SHP77 (cell line): ENCODE results near the gene CISD3.
A peak's percentile ranks its signal among the peaks of the same experiment; 100 is the strongest.
"Not testable (repeated sequence)": the region's sequence is repeated elsewhere in the genome, so short reads cannot be mapped to it uniquely, and the experiment has no call there.

Experiments
- DNase-seq, 2 experiments: peaks; one replicate each; lab custom pipeline; 2025; lab: John Stamatoyannopoulos, UW

CISD3 gene

GRCh38 chr17:38707678-38708351, 22.3 kb upstream of the CISD3 start:
- DNase-seq = no peak

- DNase-seq = no peak
These were observed 20.9 kb upstream of the CISD3 start for GRCh38 chr17:38709104-38709820.

- DNase-seq = no peak
These were observed 20.1 kb upstream of the CISD3 start for GRCh38 chr17:38709864-38710603.

- DNase-seq = no peak
These were observed 19.6 kb upstream of the CISD3 start for GRCh38 chr17:38710604-38710962.

GRCh38 chr17:38710985-38711384, 19.2 kb upstream of the CISD3 start:
- DNase-seq = no peak

- no peak for DNase-seq
These were observed 18.2 kb upstream of the CISD3 start for GRCh38 chr17:38711792-38712571.

- no peak for DNase-seq
These were observed 17.5 kb upstream of the CISD3 start for GRCh38 chr17:38712593-38712992.

GRCh38 chr17:38713456-38714075, 16.6 kb upstream of the CISD3 start:
- no peak for DNase-seq

GRCh38 chr17:38715216-38715943, 14.8 kb upstream of the CISD3 start:
- DNase-seq = no peak

- no peak for DNase-seq
These were observed 13.7 kb upstream of the CISD3 start for GRCh38 chr17:38716368-38717005.

- no peak for DNase-seq
These were observed 12.9 kb upstream of the CISD3 start for GRCh38 chr17:38717139-38717745.

GRCh38 chr17:38719289-38719942, 10.7 kb upstream of the CISD3 start:
- DNase-seq = no peak

- DNase-seq = no peak
These were observed 10.0 kb upstream of the CISD3 start for GRCh38 chr17:38719943-38720641.

GRCh38 chr17:38720941-38721340, 9.2 kb upstream of the CISD3 start:
- DNase-seq = no peak

GRCh38 chr17:38721802-38722201, 8.3 kb upstream of the CISD3 start:
- DNase-seq = no peak

GRCh38 chr17:38724337-38724988, 5.7 kb upstream of the CISD3 start:
- peak; percentile 80 to 83 for DNase-seq

- peak; percentile 54 to 68 for DNase-seq
These were observed 5.1 kb upstream of the CISD3 start for GRCh38 chr17:38725066-38725465.

GRCh38 chr17:38726145-38726544, 4.0 kb upstream of the CISD3 start:
- not testable (repeated sequence) for DNase-seq
